ENCODE measurements around the gene RYR2. TPM values are rescaled to one million over a fixed set of nuclear protein-coding genes. Genes with fewer than 3 reads are reported as not detected.

The RYR2 gene
- total RNA-seq, 2 donors from 2014 or later: 392 to 756 TPM

GRCh38 chr1:237640966-237641365, 599.0 kb downstream of the RYR2 start:
- Histone ChIP-seq H3K36me3 (peaks cover 75% of the 10 kb centered on the region), H3K27ac (peak overlapping the region; percentile 7 to 29)
- TF ChIP-seq CTCF (IDR thresholded peaks at IDR 0.05): no peak

GRCh38 chr1:237650809-237651208, 608.8 kb downstream of the RYR2 start:
- no peaks in the 10 kb centered on the region for H3K4me1 ChIP-seq
- no peak for DNase-seq (ENCODE audit: low spot score)
- no peak overlapping the region for H3K4me3 ChIP-seq
- no peaks in the 10 kb centered on the region for H3K9me3 ChIP-seq
- no peak for TF ChIP-seq CTCF (IDR thresholded peaks at IDR 0.05)
- H3K27me3 ChIP-seq: no peaks in the 10 kb centered on the region
- H3K27ac ChIP-seq: no peak overlapping the region
- peaks cover 48% of the 10 kb centered on the region for H3K36me3 ChIP-seq

More at GRCh38 chr1:237640966-237641365, 599.0 kb downstream of the RYR2 start:
- H3K4me3 ChIP-seq: no peak overlapping the region
- H3K9me3 ChIP-seq: no peaks in the 10 kb centered on the region
- no peaks in the 10 kb centered on the region for H3K27me3 ChIP-seq
- H3K4me1 ChIP-seq: no peaks in the 10 kb centered on the region
- no peak for DNase-seq (ENCODE audit: low spot score)

GRCh38 chr1:237655778-237656177, 613.8 kb downstream of the RYR2 start:
- no peaks in the 10 kb centered on the region for H3K27me3 ChIP-seq
- TF ChIP-seq CTCF (IDR thresholded peaks at IDR 0.05): no peak
- no peaks in the 10 kb centered on the region for H3K9me3 ChIP-seq
- no peak overlapping the region for H3K27ac ChIP-seq
- H3K4me3 ChIP-seq: no peak overlapping the region
- H3K4me1 ChIP-seq: no peaks in the 10 kb centered on the region
- peaks cover 28% of the 10 kb centered on the region for H3K36me3 ChIP-seq
- no peak for DNase-seq (ENCODE audit: low spot score)

GRCh38 chr1:237664348-237664747, 622.4 kb downstream of the RYR2 start:
- no peak for DNase-seq (ENCODE audit: low spot score)

GRCh38 chr1:237670302-237670701, 628.3 kb downstream of the RYR2 start:
- Histone ChIP-seq H3K27ac (no peak overlapping the region), H3K9me3 (no peaks in the 10 kb centered on the region), H3K4me3 (no peak overlapping the region), H3K36me3 (peaks cover 18% of the 10 kb centered on the region), H3K27me3 (no peaks in the 10 kb centered on the region), H3K4me1 (no peaks in the 10 kb centered on the region)
- DNase-seq (ENCODE audit: low spot score): no peak
- TF ChIP-seq CTCF (IDR thresholded peaks at IDR 0.05): no peak

More at GRCh38 chr1:237664348-237664747, 622.4 kb downstream of the RYR2 start:
- Histone ChIP-seq H3K27ac (no peak overlapping the region), H3K4me3 (no peak overlapping the region), H3K9me3 (no peaks in the 10 kb centered on the region), H3K4me1 (no peaks in the 10 kb centered on the region), H3K36me3 (peaks cover 23% of the 10 kb centered on the region), H3K27me3 (no peaks in the 10 kb centered on the region)
- TF ChIP-seq CTCF (IDR thresholded peaks at IDR 0.05): no peak

- no peak for DNase-seq (ENCODE audit: low spot score)
- H3K36me3 ChIP-seq: peaks cover 18% of the 10 kb centered on the region
- no peak for TF ChIP-seq CTCF (IDR thresholded peaks at IDR 0.05)
- no peak overlapping the region for H3K27ac ChIP-seq
- no peak overlapping the region for H3K4me3 ChIP-seq
- no peaks in the 10 kb centered on the region for H3K9me3 ChIP-seq
- H3K4me1 ChIP-seq: peaks cover 0 to 1% of the 10 kb centered on the region in 2 donors
- H3K27me3 ChIP-seq: no peaks in the 10 kb centered on the region
Measured at GRCh38 chr1:237671262-237671661, 629.3 kb downstream of the RYR2 start.
